ENCODE results near the gene TGFB3.
"Not testable (repeated sequence)": the region's sequence is repeated elsewhere in the genome, so short reads cannot be mapped to it uniquely, and the experiment has no call there.

The TGFB3 gene

GRCh38 chr14:75946785-75947184, 35.0 kb downstream of the TGFB3 start:
- DNase-seq, result no peak

- no peak for DNase-seq
Measured at GRCh38 chr14:75944607-75945241, 37.1 kb downstream of the TGFB3 start.

- no peak for DNase-seq
Measured at GRCh38 chr14:75941030-75941429, 40.8 kb downstream of the TGFB3 start.

GRCh38 chr14:75939200-75939599, 42.6 kb downstream of the TGFB3 start:
- no peak for DNase-seq

- no peak for DNase-seq
Measured at GRCh38 chr14:75934998-75935628, 46.7 kb downstream of the TGFB3 start.

GRCh38 chr14:75933712-75934296, 48.0 kb downstream of the TGFB3 start:
- DNase-seq, result no peak

- no peak for DNase-seq
Measured at GRCh38 chr14:75928690-75929181, 53.1 kb downstream of the TGFB3 start.

GRCh38 chr14:75927564-75928087, 54.2 kb downstream of the TGFB3 start:
- DNase-seq, result no peak

GRCh38 chr14:75926431-75927115, 55.2 kb downstream of the TGFB3 start:
- no peak for DNase-seq

- DNase-seq, result not testable (repeated sequence)
Measured at GRCh38 chr14:75925141-75925840, 56.5 kb downstream of the TGFB3 start.

- not testable (repeated sequence) for DNase-seq
Measured at GRCh38 chr14:75920421-75920820, 61.4 kb downstream of the TGFB3 start.

GRCh38 chr14:75917946-75918335, 63.9 kb downstream of the TGFB3 start:
- DNase-seq, result no peak

GRCh38 chr14:75917322-75917945, 64.4 kb downstream of the TGFB3 start:
- DNase-seq, result no peak

GRCh38 chr14:75915045-75915444, 66.8 kb downstream of the TGFB3 start:
- DNase-seq, result no peak

- DNase-seq, result no peak
Measured at GRCh38 chr14:75913183-75913582, 68.6 kb downstream of the TGFB3 start.

- DNase-seq, result no peak
Measured at GRCh38 chr14:75911883-75912282, 69.9 kb downstream of the TGFB3 start.

GRCh38 chr14:75910048-75910447, 71.7 kb downstream of the TGFB3 start:
- no peak for DNase-seq

- no peak for DNase-seq
Measured at GRCh38 chr14:75909630-75910029, 72.2 kb downstream of the TGFB3 start.

Measured in CD4-positive, alpha-beta T cell treated with Interleukin-1 beta for 1 hour (primary cell).